A549 (cell line): ENCODE results near the gene BOK.

Experiments
- CTCF ChIP-seq: fragments of >200 bp; sonication (Bioruptor Twin); formaldehyde crosslinking; IDR thresholded peaks from 3 replicates; pipeline ENCODE4 v1.5.1; 2016
- POLR2A ChIP-seq: IDR thresholded peaks from 2 replicates; pipeline ENCODE4 v1.6.1; 2012; ENCODE audit warnings: mild to moderate bottlenecking, low read length
- POLR2AphosphoS2 ChIP-seq: conservative IDR thresholded peaks from 2 replicates; pipeline ENCODE4 v1.6.1; 2012; ENCODE audit warnings: low read length, improper control_type of control experiment, inconsistent platforms

- TF ChIP-seq CTCF (no peak), POLR2AphosphoS2 (no peak), POLR2A (no peak)
Observed at GRCh38 chr2:241534293-241534692, 24.3 kb upstream of the BOK start.
